GM10847 (cell line): ENCODE results near the gene SERPINH1.
A peak's percentile ranks its signal among the peaks of the same experiment; 100 is the strongest.

Experiments
- POLR2A ChIP-seq: IDR thresholded peaks from 2 replicates; pipeline ENCODE4 v1.6.1; 2011; ENCODE audit not compliant: insufficient read length; ENCODE audit errors: extremely low read depth

Gene SERPINH1

DNA sequence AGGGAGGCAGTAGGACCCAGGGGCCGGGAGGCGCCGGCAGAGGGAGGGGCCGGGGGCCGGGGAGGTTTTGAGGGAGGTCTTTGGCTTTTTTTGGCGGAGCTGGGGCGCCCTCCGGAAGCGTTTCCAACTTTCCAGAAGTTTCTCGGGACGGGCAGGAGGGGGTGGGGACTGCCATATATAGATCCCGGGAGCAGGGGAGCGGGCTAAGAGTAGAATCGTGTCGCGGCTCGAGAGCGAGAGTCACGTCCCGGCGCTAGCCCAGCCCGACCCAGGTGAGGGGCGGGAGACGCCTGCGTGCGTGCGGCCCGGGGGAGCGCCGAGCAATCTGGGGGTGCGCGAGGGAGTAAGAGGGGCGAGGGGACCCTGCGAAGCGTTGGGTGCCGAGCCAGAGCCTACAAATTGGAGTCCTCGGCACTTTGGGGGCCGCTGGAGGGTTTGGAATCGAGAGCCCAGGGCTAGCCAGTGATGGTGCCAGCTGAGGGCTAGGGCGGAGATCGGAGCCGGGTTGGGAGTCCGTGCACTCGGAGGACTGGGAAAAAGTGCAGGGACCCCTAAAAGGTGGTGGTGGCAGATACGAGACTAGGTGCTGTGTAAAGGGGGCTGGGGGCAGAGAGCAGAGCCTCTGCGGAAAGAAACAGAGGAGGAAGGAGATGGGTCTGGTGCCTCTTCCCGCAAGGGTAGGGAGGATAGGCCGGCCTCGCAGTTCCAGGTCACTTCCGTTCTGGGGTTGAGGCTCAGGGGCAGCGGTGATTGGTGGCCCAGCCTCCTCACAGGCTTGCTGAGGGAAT lies at the start of gene SERPINH1:
TSS of gene SERPINH1 (plus strand) at position 206 of the 788 bp plus-strand sequence. CDS start 4,097 bp downstream, outside the sequence.
- TF ChIP-seq POLR2A = peak; percentile 66

DNA sequence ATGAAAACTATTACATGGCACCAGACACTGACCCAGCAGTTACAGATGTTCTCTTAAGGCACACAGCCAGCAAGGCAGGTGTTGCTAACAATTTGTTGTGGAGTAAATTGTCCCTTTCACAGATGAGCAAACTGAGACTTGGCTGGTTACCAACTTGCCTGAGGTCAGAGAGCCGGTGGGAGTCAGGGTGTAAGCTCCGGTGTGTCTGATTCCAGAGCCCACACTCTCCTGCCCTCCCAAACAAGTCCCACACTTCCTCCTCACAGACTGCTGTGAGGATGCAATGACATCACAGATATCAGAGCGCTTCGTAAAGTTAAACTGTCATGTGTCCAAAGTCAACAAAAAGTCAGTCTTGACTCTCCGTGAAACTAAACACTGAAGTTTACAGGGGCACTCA lies 48.8 kb upstream of the SERPINH1 start:
- TF ChIP-seq POLR2A = no peak

GRCh38 chr11:75514596-75514995 lies 47.5 kb upstream of the SERPINH1 start:
- no peak for TF ChIP-seq POLR2A

DNA sequence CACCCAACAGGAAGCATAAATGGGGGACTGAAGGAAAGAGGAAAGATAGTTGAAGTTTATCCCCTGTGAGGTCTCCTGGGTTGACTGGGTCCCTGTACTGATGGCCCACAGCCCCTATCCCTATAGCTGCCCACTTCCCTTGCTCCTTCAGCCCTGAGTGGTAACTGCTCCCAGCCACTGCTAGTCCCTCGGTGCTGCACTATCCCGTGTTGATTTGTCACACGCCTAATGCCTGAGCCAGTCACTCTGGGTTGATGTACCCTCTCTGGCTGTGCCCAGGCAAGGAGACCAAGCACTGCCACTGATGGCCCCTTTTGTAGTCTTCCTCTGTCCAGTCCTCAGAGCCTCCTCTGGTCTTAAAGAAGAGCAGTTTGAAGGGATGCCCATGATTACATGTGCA lies 45.9 kb upstream of the SERPINH1 start:
- TF ChIP-seq POLR2A = no peak

- no peak for TF ChIP-seq POLR2A
Measured at GRCh38 chr11:75516886-75517285, 45.2 kb upstream of the SERPINH1 start.

- TF ChIP-seq POLR2A = no peak
Measured at GRCh38 chr11:75518204-75518549, 43.9 kb upstream of the SERPINH1 start.

GRCh38 chr11:75518771-75519653 lies 43.0 kb upstream of the SERPINH1 start:
- no peak for TF ChIP-seq POLR2A

- TF ChIP-seq POLR2A = no peak
Measured at GRCh38 chr11:75520688-75521087, 41.4 kb upstream of the SERPINH1 start.

- TF ChIP-seq POLR2A = no peak
Measured at GRCh38 chr11:75522286-75523044, 39.6 kb upstream of the SERPINH1 start.

DNA sequence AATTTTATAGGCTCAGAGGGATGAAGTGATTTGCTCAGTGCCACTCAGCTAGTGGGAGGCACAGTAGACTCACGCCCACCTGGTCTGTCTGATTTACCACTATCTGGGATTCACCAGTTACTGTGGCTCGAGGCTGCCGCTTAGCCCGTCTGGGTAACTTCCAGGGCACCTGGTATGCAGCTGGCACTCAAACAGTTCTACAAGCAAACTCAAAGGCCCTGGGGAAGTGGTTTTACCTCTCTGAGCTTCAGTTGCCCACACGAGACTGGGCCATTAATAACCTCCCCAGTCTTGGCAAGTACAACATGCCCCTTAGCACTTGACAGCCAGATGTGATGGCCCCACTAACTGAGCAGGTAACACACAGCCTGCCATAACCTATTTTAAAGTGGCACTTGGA lies 38.9 kb upstream of the SERPINH1 start:
- no peak for TF ChIP-seq POLR2A

GRCh38 chr11:75523811-75524664 lies 38.0 kb upstream of the SERPINH1 start:
- TF ChIP-seq POLR2A = no peak

- TF ChIP-seq POLR2A = no peak
Measured at GRCh38 chr11:75524665-75525432, 37.2 kb upstream of the SERPINH1 start.

DNA sequence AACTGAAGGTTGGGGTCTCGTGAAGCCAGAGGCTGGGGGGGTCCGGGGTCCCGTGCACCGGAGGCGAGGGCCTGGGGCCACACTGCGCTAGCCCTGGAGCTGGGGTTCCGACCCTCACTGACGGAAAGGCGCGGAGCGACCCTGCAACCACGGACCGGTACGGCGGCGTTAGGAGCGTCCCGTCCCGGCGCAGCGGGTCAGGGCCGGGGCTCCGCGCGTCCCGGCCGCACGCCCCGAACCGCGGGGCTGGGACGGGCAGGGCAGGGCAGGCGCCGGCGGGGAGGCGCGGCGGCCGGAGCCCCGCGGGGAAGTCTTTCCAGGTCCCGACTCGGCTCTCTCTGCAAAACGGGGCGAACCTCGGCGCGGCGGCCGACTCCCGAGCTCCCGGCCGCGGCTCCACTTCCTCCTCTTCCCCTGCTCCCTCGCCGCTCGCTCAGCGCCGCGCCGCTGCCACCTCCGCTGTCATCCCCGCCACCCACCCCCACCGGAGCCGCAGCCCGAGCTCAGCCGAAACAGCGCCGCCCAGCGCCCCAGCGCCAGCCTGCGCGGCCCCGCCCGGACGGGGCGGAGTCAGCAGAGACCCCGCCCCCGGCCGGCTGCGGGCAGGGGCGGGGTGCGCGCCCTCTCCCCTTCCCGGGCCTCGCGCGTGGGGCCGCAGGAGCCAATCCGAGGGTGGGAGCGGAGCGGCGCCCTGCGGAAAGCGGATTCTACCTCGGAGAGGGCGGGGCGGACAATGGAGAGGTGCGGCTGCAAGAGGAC lies 36.4 kb upstream of the SERPINH1 start, which contains the start of gene GDPD5:
TSS of gene GDPD5 (minus strand) at position 509 of the 759 bp plus-strand sequence. CDS start 48,206 bp downstream, outside the sequence.
- TF ChIP-seq POLR2A = peak; percentile 35
